ENCODE measurements around the gene MYO3B. TPM values are rescaled to one million over a fixed set of nuclear protein-coding genes. Genes with fewer than 3 reads are reported as not detected.

Gene MYO3B
- total RNA-seq, 1 donor: 0.09 TPM

DNA sequence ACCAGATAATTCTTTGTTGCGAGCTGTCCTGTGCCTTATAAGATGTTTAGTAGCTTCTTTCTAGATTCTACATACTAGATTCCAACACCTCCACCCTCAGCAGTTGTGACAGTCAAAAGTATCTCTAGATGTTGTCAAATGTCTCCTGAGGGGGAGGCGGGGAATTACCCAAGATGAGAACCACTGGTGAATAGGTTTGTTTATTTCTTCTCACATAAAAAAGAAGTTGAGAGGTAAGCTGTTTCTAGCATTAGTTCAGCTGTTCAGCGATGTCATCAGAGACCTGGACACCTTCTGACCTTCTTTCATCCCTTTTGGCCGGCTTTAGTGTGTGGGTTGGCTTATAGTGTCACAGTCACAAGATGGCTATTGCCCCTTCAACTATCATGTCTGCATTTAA lies 299.7 kb downstream of the MYO3B start:
- no peak overlapping the region for H3K4me3 ChIP-seq (ENCODE audit: low read depth, low read length)
- no peak for DNase-seq (ENCODE audit: low read depth)
- TF ChIP-seq, protein P1, sequence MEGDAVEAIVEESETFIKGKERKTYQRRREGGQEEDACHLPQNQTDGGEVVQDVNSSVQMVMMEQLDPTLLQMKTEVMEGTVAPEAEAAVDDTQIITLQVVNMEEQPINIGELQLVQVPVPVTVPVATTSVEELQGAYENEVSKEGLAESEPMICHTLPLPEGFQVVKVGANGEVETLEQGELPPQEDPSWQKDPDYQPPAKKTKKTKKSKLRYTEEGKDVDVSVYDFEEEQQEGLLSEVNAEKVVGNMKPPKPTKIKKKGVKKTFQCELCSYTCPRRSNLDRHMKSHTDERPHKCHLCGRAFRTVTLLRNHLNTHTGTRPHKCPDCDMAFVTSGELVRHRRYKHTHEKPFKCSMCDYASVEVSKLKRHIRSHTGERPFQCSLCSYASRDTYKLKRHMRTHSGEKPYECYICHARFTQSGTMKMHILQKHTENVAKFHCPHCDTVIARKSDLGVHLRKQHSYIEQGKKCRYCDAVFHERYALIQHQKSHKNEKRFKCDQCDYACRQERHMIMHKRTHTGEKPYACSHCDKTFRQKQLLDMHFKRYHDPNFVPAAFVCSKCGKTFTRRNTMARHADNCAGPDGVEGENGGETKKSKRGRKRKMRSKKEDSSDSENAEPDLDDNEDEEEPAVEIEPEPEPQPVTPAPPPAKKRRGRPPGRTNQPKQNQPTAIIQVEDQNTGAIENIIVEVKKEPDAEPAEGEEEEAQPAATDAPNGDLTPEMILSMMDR (IDR thresholded peaks at IDR 0.05; ENCODE audit: insufficient read depth, low read length): no peak

- TF ChIP-seq, protein P1 (IDR thresholded peaks at IDR 0.05; ENCODE audit: insufficient read depth, low read length): no peak
- no peak for DNase-seq (ENCODE audit: low read depth)
- H3K4me3 ChIP-seq (ENCODE audit: low read depth, low read length): no peak overlapping the region
Measured at GRCh38 chr2:170481201-170481600, 303.3 kb downstream of the MYO3B start.

DNA sequence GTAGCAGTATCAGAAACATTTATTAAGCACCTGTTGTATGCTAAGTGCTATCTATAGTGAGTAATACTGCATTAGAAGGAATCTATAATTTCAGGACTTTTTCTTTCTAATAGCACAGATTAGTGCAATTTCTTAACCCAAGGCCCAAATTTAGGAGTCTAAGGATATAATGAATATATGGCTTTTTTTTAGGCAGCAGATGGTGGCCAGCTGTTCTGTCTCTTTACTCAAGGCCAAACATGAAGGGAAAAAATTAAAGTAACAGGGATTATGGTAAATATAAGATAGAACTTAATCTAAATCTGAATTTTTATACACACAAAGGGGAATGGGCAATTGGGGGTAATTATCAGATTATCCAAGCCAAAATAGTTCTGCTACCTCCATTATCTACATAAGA lies 306.6 kb downstream of the MYO3B start:
- TF ChIP-seq, protein P1 (IDR thresholded peaks at IDR 0.05; ENCODE audit: insufficient read depth, low read length): no peak
- no peak for DNase-seq (ENCODE audit: low read depth)

DNA sequence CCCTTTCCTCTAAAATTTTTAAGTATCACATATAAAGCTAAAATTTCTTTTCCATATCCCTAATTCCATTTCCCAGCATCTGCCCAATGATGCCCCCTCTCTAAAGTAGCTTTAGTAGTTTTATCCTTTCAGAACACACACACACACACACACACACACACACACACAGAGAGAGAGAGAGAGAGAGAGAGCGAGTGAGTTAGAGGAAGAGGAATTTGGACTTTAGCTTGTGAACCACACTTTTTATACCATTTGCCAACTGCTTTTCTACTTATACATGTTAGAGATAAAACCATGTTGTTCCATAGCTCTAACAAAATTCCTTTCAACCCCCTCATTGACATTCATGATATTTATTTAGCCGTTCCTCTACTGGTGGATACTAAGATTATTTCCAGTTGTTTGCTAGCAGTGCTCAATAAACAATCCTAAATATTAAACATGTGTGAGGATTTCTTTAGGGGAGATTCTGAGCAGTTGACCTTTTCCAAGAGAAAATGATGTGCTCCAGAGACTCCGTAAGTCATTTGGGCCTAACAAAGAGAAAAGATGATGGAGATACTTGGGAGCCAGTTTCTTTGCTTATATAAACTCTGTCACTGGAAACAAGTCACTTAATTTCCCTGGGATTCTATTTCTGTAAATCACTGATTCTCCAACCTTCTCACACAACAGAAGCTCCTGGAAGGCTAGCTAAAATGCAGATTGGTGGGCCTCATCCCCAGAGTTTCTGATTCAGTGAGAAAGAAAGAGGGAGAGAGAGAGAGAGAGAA lies 307.5 kb downstream of the MYO3B start:
- no peak for DNase-seq (ENCODE audit: low read depth)
- H3K4me3 ChIP-seq (ENCODE audit: low read depth, low read length): no peak overlapping the region
- TF ChIP-seq, protein P1 (IDR thresholded peaks at IDR 0.05; ENCODE audit: insufficient read depth, low read length): no peak

More for the DNA sequence above, 306.6 kb downstream of the MYO3B start:
- no peak overlapping the region for H3K4me3 ChIP-seq (ENCODE audit: low read depth, low read length)

- TF ChIP-seq, protein P1 (IDR thresholded peaks at IDR 0.05; ENCODE audit: insufficient read depth, low read length): no peak
- no peak overlapping the region for H3K4me3 ChIP-seq (ENCODE audit: low read depth, low read length)
- no peak for DNase-seq (ENCODE audit: low read depth)
Measured at GRCh38 chr2:170486730-170487129, 308.8 kb downstream of the MYO3B start.

- no peak overlapping the region for H3K4me3 ChIP-seq (ENCODE audit: low read depth, low read length)
- DNase-seq (ENCODE audit: low read depth): no peak
- TF ChIP-seq, protein P1 (IDR thresholded peaks at IDR 0.05; ENCODE audit: insufficient read depth, low read length): no peak
Measured at GRCh38 chr2:170488807-170489206, 310.9 kb downstream of the MYO3B start.

- TF ChIP-seq, protein P1 (IDR thresholded peaks at IDR 0.05; ENCODE audit: insufficient read depth, low read length): no peak
- no peak overlapping the region for H3K4me3 ChIP-seq (ENCODE audit: low read depth, low read length)
- no peak for DNase-seq (ENCODE audit: low read depth)
Measured at GRCh38 chr2:170492010-170492409, 314.1 kb downstream of the MYO3B start.

Data from fibroblast of the aortic adventitia (primary cell).